WTC11 (cell line): ENCODE results near the gene G2E3. TPM values are rescaled to one million over a fixed set of nuclear protein-coding genes. Genes with fewer than 3 reads are reported as not detected.

Experiments used
- ATAC-seq: fragments of 200-7000 bp; cut with Tn5 transposase; 2 replicates; pipeline ENCODE4 v1.10.0; 2021; ENCODE audit warnings: mild to moderate bottlenecking, moderate library complexity
- CTCF ChIA-PET: fragments of 300-600 bp; sonication (Branson Sonifier 250); formaldehyde crosslinking; loops from one replicate; lab custom pipeline; 2021; ENCODE audit warnings: antibody characterized with exemption; lab: Charles Lee
- POLR2A ChIA-PET: fragments of 350-600 bp; sonication (Branson Sonifier 250); formaldehyde crosslinking; loops from one replicate; lab custom pipeline; 2021; ENCODE audit warnings: antibody characterized with exemption; lab: Charles Lee
- DNase-seq: peaks from one replicate; pipeline ENCODE4 v3.0.0; 2021; ENCODE audit warnings: low spot score
- H3K27ac Mint-ChIP-seq: 2 replicates; pipeline ENCODE4 v1.8.0; 2021; ENCODE audit warnings: mixed read lengths
- H3K27me3 Mint-ChIP-seq: 2 replicates; pipeline ENCODE4 v1.8.0; 2021; ENCODE audit warnings: low read depth, mild to moderate bottlenecking, moderate library complexity, mixed read lengths
- H3K36me3 Mint-ChIP-seq: 2 replicates; pipeline ENCODE4 v1.8.0; 2021; ENCODE audit warnings: mixed read lengths
- H3K4me1 Mint-ChIP-seq: 2 replicates; pipeline ENCODE4 v1.8.0; 2022; ENCODE audit warnings: mixed read lengths
- H3K4me3 Mint-ChIP-seq: 2 replicates; pipeline ENCODE4 v1.8.0; 2021; ENCODE audit warnings: mild to moderate bottlenecking, moderate library complexity, mixed read lengths
- H3K9me3 Mint-ChIP-seq: 2 replicates; pipeline ENCODE4 v1.8.0; 2021; ENCODE audit warnings: mixed read lengths
- AR ChIP-seq: fragments of 250-450 bp; sonication (Bioruptor Pico); IDR thresholded peaks from 2 replicates; pipeline ENCODE4 v1.9.0; 2021; ENCODE audit warnings: mild to moderate bottlenecking
- ATF2 ChIP-seq: sonication (generic); formaldehyde crosslinking; IDR thresholded peaks from 2 replicates; pipeline ENCODE4 v1.8.1; 2022; ENCODE audit warnings: low read depth, missing genetic modification reagents, borderline replicate concordance
- ATF3 ChIP-seq: sonication (generic); formaldehyde crosslinking; conservative IDR thresholded peaks from 2 replicates; pipeline ENCODE4 v1.8.1; 2022; ENCODE audit warnings: mild to moderate bottlenecking, missing genetic modification reagents
- ATF6 ChIP-seq: sonication (generic); formaldehyde crosslinking; IDR thresholded peaks from 2 replicates; pipeline ENCODE4 v1.8.1; 2023; ENCODE audit warnings: mild to moderate bottlenecking, missing genetic modification reagents
- CREM ChIP-seq: sonication (generic); formaldehyde crosslinking; IDR thresholded peaks from 2 replicates; pipeline ENCODE4 v1.8.1; 2022; ENCODE audit warnings: mild to moderate bottlenecking, missing genetic modification reagents, moderate library complexity
- CTCF ChIP-seq: fragments of 200-600 bp; IDR thresholded peaks from 2 replicates; pipeline ENCODE4 v1.8.0; 2022; ENCODE audit warnings: antibody characterized with exemption
- ESRRA ChIP-seq: sonication (generic); formaldehyde crosslinking; IDR thresholded peaks from 2 replicates; pipeline ENCODE4 v1.8.1; 2022; ENCODE audit warnings: mild to moderate bottlenecking, missing genetic modification reagents, borderline replicate concordance
- FOXP1 ChIP-seq: sonication (generic); formaldehyde crosslinking; IDR thresholded peaks from 2 replicates; pipeline ENCODE4 v1.8.0; 2022; ENCODE audit warnings: missing genetic modification reagents, mild to moderate bottlenecking, moderate library complexity, borderline replicate concordance
- HMGXB4 ChIP-seq: sonication (generic); formaldehyde crosslinking; IDR thresholded peaks from 2 replicates; pipeline ENCODE4 v1.8.1; 2023; ENCODE audit warnings: mild to moderate bottlenecking, moderate library complexity, missing genetic modification reagents
- MLX ChIP-seq: sonication (generic); formaldehyde crosslinking; IDR thresholded peaks from 2 replicates; pipeline ENCODE4 v1.8.1; 2023; ENCODE audit warnings: mild to moderate bottlenecking, missing genetic modification reagents, moderate library complexity
- MXD4 ChIP-seq: fragments of 250-450 bp; sonication (Bioruptor Pico); IDR thresholded peaks from 2 replicates; pipeline ENCODE4 v1.8.0; 2021; ENCODE audit warnings: mild to moderate bottlenecking, moderate library complexity, borderline replicate concordance
- SMAD4 ChIP-seq: sonication (generic); formaldehyde crosslinking; IDR thresholded peaks from 2 replicates; pipeline ENCODE4 v1.8.0; 2022; ENCODE audit warnings: mild to moderate bottlenecking, missing genetic modification reagents
- ZNF121 ChIP-seq: sonication (generic); formaldehyde crosslinking; IDR thresholded peaks from 2 replicates; pipeline ENCODE4 v1.8.0; 2023; ENCODE audit warnings: missing genetic modification reagents
- ZNF219 ChIP-seq: sonication (generic); formaldehyde crosslinking; IDR thresholded peaks from 2 replicates; pipeline ENCODE4 v1.8.0; 2023; ENCODE audit warnings: missing genetic modification reagents, mild to moderate bottlenecking, borderline replicate concordance
- ZNF263 ChIP-seq: sonication (generic); formaldehyde crosslinking; IDR thresholded peaks from 2 replicates; pipeline ENCODE4 v1.8.1; 2022; ENCODE audit warnings: low read depth, mild to moderate bottlenecking, moderate library complexity, missing genetic modification reagents
- ZNF317 ChIP-seq: sonication (generic); formaldehyde crosslinking; IDR thresholded peaks from 2 replicates; pipeline ENCODE4 v1.8.1; 2023; ENCODE audit warnings: low read depth, mild to moderate bottlenecking, moderate library complexity, missing genetic modification reagents, borderline replicate concordance
- ZNF396 ChIP-seq: fragments of 250-450 bp; sonication (Bioruptor Pico); IDR thresholded peaks from 2 replicates; pipeline ENCODE4 v1.8.0; 2021; ENCODE audit warnings: mild to moderate bottlenecking, moderate library complexity, borderline replicate concordance
- ZNF425 ChIP-seq: fragments of 250-450 bp; sonication (Bioruptor Pico); conservative IDR thresholded peaks from 2 replicates; pipeline ENCODE4 v1.9.0; 2021; ENCODE audit warnings: mild to moderate bottlenecking
- total RNA-seq: library from RNA; stranded (reverse); gene quantifications from 3 replicates; pipeline ENCODE4 v1.2.3, GENCODE V29; 2021

The G2E3 gene
- total RNA-seq, 1 experiment from 2014 or later = 66.2 TPM

GRCh38 chr14:30551460-30551859, 7.5 kb upstream of the G2E3 start:
- ATAC-seq (no peak), DNase-seq (no peak)
- Mint-ChIP-seq H3K9me3 (peaks cover 13% of the 10 kb centered on the region), H3K4me3 (no peak overlapping the region), H3K4me1 (peaks cover 15% of the 10 kb centered on the region), H3K36me3 (no peaks in the 10 kb centered on the region), H3K27ac (no peak overlapping the region), H3K27me3 (no peaks in the 10 kb centered on the region)
- POLR2A ChIA-PET = no interaction called here
- TF ChIP-seq CREM (CRISPR knock-in tag) (no peak), AR (CRISPR knock-in tag) (no peak), ZNF121 (CRISPR knock-in tag) (no peak), ZNF263 (CRISPR knock-in tag) (no peak), SMAD4 (CRISPR knock-in tag) (no peak), ESRRA (CRISPR knock-in tag) (no peak), ZNF317 (CRISPR knock-in tag) (no peak), MLX (CRISPR knock-in tag) (no peak), ZNF396 (CRISPR knock-in tag) (no peak), ATF3 (CRISPR knock-in tag) (no peak), MXD4 (no peak)
- CTCF ChIA-PET = no interaction called here

GRCh38 chr14:30553311-30553989, 5.5 kb upstream of the G2E3 start:
- ATAC-seq = no peak
- TF ChIP-seq CREM (CRISPR knock-in tag) = no peak
- no peak for TF ChIP-seq CTCF
- no peak for TF ChIP-seq ZNF425 (CRISPR knock-in tag)
- no peak for TF ChIP-seq ATF2 (CRISPR knock-in tag)
- TF ChIP-seq HMGXB4 (CRISPR knock-in tag) = no peak
- TF ChIP-seq ATF6 = no peak
- no peak for TF ChIP-seq FOXP1 (CRISPR knock-in tag)
- TF ChIP-seq ZNF219 = no peak

More at GRCh38 chr14:30553311-30553989, 5.5 kb upstream of the G2E3 start:
- no peaks in the 10 kb centered on the region for H3K36me3 Mint-ChIP-seq
- peaks cover 3% of the 10 kb centered on the region; the same call in 1 of the 2 replicates for H3K27me3 Mint-ChIP-seq
- H3K9me3 Mint-ChIP-seq = peaks cover 1% of the 10 kb centered on the region; the same call in 1 of the 2 replicates
- DNase-seq = no peak
- ChIA-PET POLR2A (no interaction called here), CTCF (no interaction called here)
- no peak overlapping the region for H3K27ac Mint-ChIP-seq
- H3K4me1 Mint-ChIP-seq = peaks cover 20% of the 10 kb centered on the region
- H3K4me3 Mint-ChIP-seq = no peak overlapping the region
